Keratinocyte (primary cell): ENCODE measurements around the gene SLC37A1. TPM values are rescaled to one million over a fixed set of nuclear protein-coding genes. Genes with fewer than 3 reads are reported as not detected.

Experiments used
- DNase-seq: peaks from one replicate; pipeline ENCODE4 v3.0.0-alpha.2; 2011; ENCODE audit warnings: low read depth, missing footprints, low spot score
- FAIRE-seq: peaks from 2 replicates; lab custom pipeline; 2011; peaks lifted over from hg19 to GRCh38; lab: Jason Lieb, UNC
- H2AFZ ChIP-seq: 2 replicates; pipeline ENCODE4 v1.6.0; 2012; ENCODE audit warnings: low read length, control low read depth, inconsistent platforms; ENCODE audit not compliant: control insufficient read depth
- H3K27ac ChIP-seq: 2 replicates; pipeline ENCODE4 v1.5.1; 2011; ENCODE audit warnings: low read length; ENCODE audit not compliant: control insufficient read depth, insufficient read depth
- H3K27me3 ChIP-seq: 3 replicates; pipeline ENCODE4 v1.6.0; 2011; ENCODE audit warnings: low read length; ENCODE audit not compliant: control insufficient read depth, insufficient read depth; ENCODE audit errors: extremely low read depth
- H3K36me3 ChIP-seq, 2 experiments: 2 replicates in 1 of 2; 3 replicates in 1 of 2; pipeline ENCODE4 v1.5.1; 2011; ENCODE audit warnings: low read length in 2 of 2, mild to moderate bottlenecking in 1 of 2; ENCODE audit not compliant: control insufficient read depth in 2 of 2, insufficient read depth in 2 of 2; ENCODE audit errors: extremely low read depth in 1 of 2
- H3K4me1 ChIP-seq: 3 replicates; pipeline ENCODE4 v1.5.1; 2011; ENCODE audit warnings: low read length; ENCODE audit not compliant: control insufficient read depth, insufficient read depth; ENCODE audit errors: extremely low read depth
- H3K4me2 ChIP-seq: 3 replicates; pipeline ENCODE4 v1.6.0; 2011; ENCODE audit warnings: low read depth, low read length; ENCODE audit not compliant: control insufficient read depth, insufficient read depth; ENCODE audit errors: extremely low read depth
- H3K4me3 ChIP-seq, 3 experiments: fragments of 200-600 bp in 1 of 3; sonication (generic) in 1 of 3; 2 replicates in 2 of 3; 3 replicates in 1 of 3; pipeline ENCODE4 v1.5.1; 2011 to 2016; ENCODE audit warnings: low read length in 3 of 3, mild to moderate bottlenecking in 3 of 3, control low read depth in 2 of 3, inconsistent platforms in 1 of 3, low read depth in 1 of 3, mixed read lengths in 1 of 3, mixed run types in 1 of 3, moderate library complexity in 1 of 3; ENCODE audit not compliant: control insufficient read depth in 2 of 3, insufficient read depth in 2 of 3; ENCODE audit errors: extremely low read depth in 1 of 3
- H3K79me2 ChIP-seq: 2 replicates; pipeline ENCODE4 v1.6.0; 2012; ENCODE audit warnings: low read length; ENCODE audit not compliant: control insufficient read depth, insufficient read depth
- H3K9ac ChIP-seq: 3 replicates; pipeline ENCODE4 v1.6.0; 2011; ENCODE audit warnings: low read length; ENCODE audit not compliant: control insufficient read depth, insufficient read depth; ENCODE audit errors: extremely low read depth
- H3K9me1 ChIP-seq: 3 replicates; pipeline ENCODE4 v1.6.0; 2011; ENCODE audit warnings: low read length; ENCODE audit not compliant: control insufficient read depth, insufficient read depth; ENCODE audit errors: extremely low read depth
- H3K9me3 ChIP-seq: 2 replicates; pipeline ENCODE4 v1.5.1; 2012; ENCODE audit warnings: low read depth, low read length; ENCODE audit not compliant: control insufficient read depth
- H4K20me1 ChIP-seq: 3 replicates; pipeline ENCODE4 v1.6.0; 2011; ENCODE audit warnings: low read length; ENCODE audit not compliant: control insufficient read depth, insufficient read depth; ENCODE audit errors: extremely low read depth
- EZH2 ChIP-seq: IDR thresholded peaks from one replicate; pipeline ENCODE4 v1.6.1; 2012; ENCODE audit warnings: inconsistent platforms, mild to moderate bottlenecking, low read length, moderate library complexity
- dilution Hi-C: fragments of 300-500 bp; cut with MboI; formaldehyde crosslinking; loops from one replicate; pipeline ENCODE4 v1.7.0; 2020; ENCODE audit warnings: low sequenced_read_pairs; ENCODE audit not compliant: extremely low pct_ligation_motif_present
- polyA plus RNA-seq, 5 experiments: library from polyadenylated mRNA; depleted of rRNA in 3 of 5; stranded (reverse) in 3 of 5; stranded (forward) in 1 of 5; unstranded in 1 of 5; fragments of >200 nt; gene quantifications; 1 replicate in 1 of 5; 2 replicates in 3 of 5; 3 replicates in 1 of 5; pipeline versions ENCODE4 v1.2.1 to v1.2.3, GENCODE V29; 2011 to 2012; ENCODE audit warnings: missing spikeins in 2 of 5, low read depth in 1 of 5, low replicate concordance in 1 of 5
- TF ChIP-seq, protein P1 (sequence below), 3 experiments: IDR thresholded peaks in 1 of 3; conservative IDR thresholded peaks in 1 of 3; optimal IDR thresholded peaks in 1 of 3; 2 replicates in 2 of 3; 3 replicates in 1 of 3; pipeline versions ENCODE3 to v1.5.1; 2011; ENCODE audit warnings: low read length in 3 of 3, mild to moderate bottlenecking in 3 of 3, moderate library complexity in 2 of 3, control low read depth in 1 of 3, inconsistent platforms in 1 of 3; ENCODE audit not compliant: insufficient read depth in 2 of 3; ENCODE audit errors: extremely low read depth in 1 of 3

The SLC37A1 gene
- polyA plus RNA-seq, 1 donor (not counting 4 experiments of a cell fraction or from before 2014, with no cell fraction given), result 4.1 TPM

DNA sequence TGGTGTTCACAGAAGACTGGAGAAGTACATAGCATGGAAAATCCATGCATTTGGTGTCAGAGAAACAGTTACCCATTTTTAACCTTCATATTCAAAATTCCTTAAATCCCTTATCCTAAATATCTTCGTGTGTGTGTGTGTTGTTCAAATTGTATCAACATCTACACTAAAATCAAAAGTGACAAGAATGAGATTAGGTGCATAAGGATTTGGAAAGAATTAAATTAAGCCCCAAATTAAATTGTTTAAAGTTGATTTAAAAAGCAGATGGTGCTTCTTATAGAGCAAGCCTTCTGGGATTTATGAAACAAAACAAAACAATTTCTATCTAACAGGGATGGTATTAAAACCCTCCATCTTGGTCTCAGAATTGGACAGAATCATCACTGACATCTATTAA lies 22.3 kb upstream of the SLC37A1 start:
- Histone ChIP-seq H3K79me2 (no peaks in the 10 kb centered on the region), H3K9me1 (no peaks in the 10 kb centered on the region), H3K27me3 (no peaks in the 10 kb centered on the region), H3K27ac (no peak overlapping the region), H3K9ac (no peak overlapping the region), H3K36me3 (no peaks in the 10 kb centered on the region), H2AFZ (no peak overlapping the region), H3K4me1 (peaks cover 10% of the 10 kb centered on the region), H3K4me2 (no peak overlapping the region), H4K20me1 (no peaks in the 10 kb centered on the region), H3K4me3 (no peak overlapping the region), H3K9me3 (no peaks in the 10 kb centered on the region)
- DNase-seq (no peak), FAIRE-seq (no peak)
- dilution Hi-C loops, result no loop called here
- TF ChIP-seq, protein P1, sequence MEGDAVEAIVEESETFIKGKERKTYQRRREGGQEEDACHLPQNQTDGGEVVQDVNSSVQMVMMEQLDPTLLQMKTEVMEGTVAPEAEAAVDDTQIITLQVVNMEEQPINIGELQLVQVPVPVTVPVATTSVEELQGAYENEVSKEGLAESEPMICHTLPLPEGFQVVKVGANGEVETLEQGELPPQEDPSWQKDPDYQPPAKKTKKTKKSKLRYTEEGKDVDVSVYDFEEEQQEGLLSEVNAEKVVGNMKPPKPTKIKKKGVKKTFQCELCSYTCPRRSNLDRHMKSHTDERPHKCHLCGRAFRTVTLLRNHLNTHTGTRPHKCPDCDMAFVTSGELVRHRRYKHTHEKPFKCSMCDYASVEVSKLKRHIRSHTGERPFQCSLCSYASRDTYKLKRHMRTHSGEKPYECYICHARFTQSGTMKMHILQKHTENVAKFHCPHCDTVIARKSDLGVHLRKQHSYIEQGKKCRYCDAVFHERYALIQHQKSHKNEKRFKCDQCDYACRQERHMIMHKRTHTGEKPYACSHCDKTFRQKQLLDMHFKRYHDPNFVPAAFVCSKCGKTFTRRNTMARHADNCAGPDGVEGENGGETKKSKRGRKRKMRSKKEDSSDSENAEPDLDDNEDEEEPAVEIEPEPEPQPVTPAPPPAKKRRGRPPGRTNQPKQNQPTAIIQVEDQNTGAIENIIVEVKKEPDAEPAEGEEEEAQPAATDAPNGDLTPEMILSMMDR (optimal IDR thresholded peaks at IDR 0.05 in 1 of 3, IDR thresholded peaks at IDR 0.05 in 1 of 3, conservative IDR thresholded peaks at IDR 0.05 in 1 of 3; ENCODE audit: extremely low read depth in 1 of 3, insufficient read depth in 2 of 3, low read length in 3 of 3), result no peak
- TF ChIP-seq EZH2, result no peak

DNA sequence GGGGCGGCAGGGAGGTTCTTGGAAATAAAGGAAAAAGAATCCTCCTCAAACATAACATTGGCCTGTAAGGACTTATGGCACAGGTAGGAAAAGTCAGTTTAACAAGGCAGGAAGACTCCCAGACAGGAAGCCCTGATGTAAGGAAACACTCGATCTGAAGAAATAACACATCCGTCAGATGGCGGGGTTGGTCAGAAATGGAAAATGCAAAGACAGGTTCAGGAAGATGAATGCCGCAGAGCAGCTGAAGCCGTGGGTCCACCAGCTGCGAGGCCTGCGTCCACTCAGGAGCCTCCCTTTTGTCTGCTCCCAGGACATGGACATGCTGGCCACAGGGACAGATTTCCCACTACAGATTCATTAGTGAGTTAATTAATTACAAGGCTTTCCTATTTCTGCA lies 21.5 kb upstream of the SLC37A1 start:
- H3K27ac ChIP-seq, result no peak overlapping the region
- peaks cover 11% of the 10 kb centered on the region for H3K4me1 ChIP-seq
- no peaks in the 10 kb centered on the region for H3K9me1 ChIP-seq
- no peak overlapping the region for H2AFZ ChIP-seq
- no peaks in the 10 kb centered on the region for H3K27me3 ChIP-seq
- FAIRE-seq (no peak), DNase-seq (no peak)
- H3K4me3 ChIP-seq, result no peak overlapping the region
- no peaks in the 10 kb centered on the region for H3K36me3 ChIP-seq
- no peaks in the 10 kb centered on the region for H3K9me3 ChIP-seq
- H3K9ac ChIP-seq, result no peak overlapping the region
- H3K4me2 ChIP-seq, result no peak overlapping the region
- dilution Hi-C loops, result no loop called here
- H4K20me1 ChIP-seq, result no peaks in the 10 kb centered on the region
- H3K79me2 ChIP-seq, result no peaks in the 10 kb centered on the region
- no peak for TF ChIP-seq EZH2
- TF ChIP-seq, protein P1 (optimal IDR thresholded peaks at IDR 0.05 in 1 of 3, IDR thresholded peaks at IDR 0.05 in 1 of 3, conservative IDR thresholded peaks at IDR 0.05 in 1 of 3; ENCODE audit: extremely low read depth in 1 of 3, insufficient read depth in 2 of 3, low read length in 3 of 3), result no peak
